Activated T-cell treated with anti-CD3 and anti-CD28 coated beads for 4 hours (primary cell): Measurements from ENCODE around the gene PRM3.

Source experiments
- DNase-seq: peaks from one replicate; pipeline ENCODE4 v3.0.0-alpha.2; 2020

Gene PRM3

GRCh38 chr16:11280616-11281522 lies 7.4 kb upstream of the PRM3 start, which contains the start of gene PRM1:
PRM1 (minus strand) TSS chr16:11281330; CDS start chr16:11281238, 92 bp downstream.
- no peak for DNase-seq

- no peak for DNase-seq
Observed at GRCh38 chr16:11278681-11279628, 5.5 kb upstream of the PRM3 start.

- no peak for DNase-seq
Observed at GRCh38 chr16:11277607-11278337, 4.3 kb upstream of the PRM3 start.

GRCh38 chr16:11276896-11277593 lies 3.6 kb upstream of the PRM3 start:
- no peak for DNase-seq

- no peak for DNase-seq
Observed at GRCh38 chr16:11276143-11276895, 2.9 kb upstream of the PRM3 start, which contains the start of gene PRM2. PRM2 (minus strand) TSS chr16:11276480; CDS start chr16:11276370, 110 bp downstream.

GRCh38 chr16:11274964-11275363 lies 1.5 kb upstream of the PRM3 start:
- no peak for DNase-seq

GRCh38 chr16:11273721-11274324 lies 394 bp upstream of the PRM3 start:
- no peak for DNase-seq

- no peak for DNase-seq
Observed at GRCh38 chr16:11272484-11272883, 945 bp downstream of the PRM3 start.

- no peak for DNase-seq
Observed at GRCh38 chr16:11271610-11272009, 1.8 kb downstream of the PRM3 start.

- no peak for DNase-seq
Observed at GRCh38 chr16:11270602-11271162, 2.7 kb downstream of the PRM3 start.

- no peak for DNase-seq
Observed at GRCh38 chr16:11268921-11269375, 4.5 kb downstream of the PRM3 start, which contains the start of gene TNP2. TNP2 (minus strand) TSS chr16:11269325; CDS start chr16:11269262, 63 bp downstream.

- no peak for DNase-seq
Observed at GRCh38 chr16:11265124-11265523, 8.3 kb downstream of the PRM3 start.

- DNase-seq: no peak
Observed at GRCh38 chr16:11264155-11264832, 9.1 kb downstream of the PRM3 start.

- DNase-seq: peak; percentile 27
Observed at GRCh38 chr16:11263737-11264136, 9.7 kb downstream of the PRM3 start.

GRCh38 chr16:11262915-11263314 lies 10.5 kb downstream of the PRM3 start:
- DNase-seq: no peak

- no peak for DNase-seq
Observed at GRCh38 chr16:11260596-11260966, 12.8 kb downstream of the PRM3 start.

GRCh38 chr16:11259655-11260595 lies 13.5 kb downstream of the PRM3 start:
- DNase-seq: no peak
